Peyer's patch (tissue), 4 donors: ENCODE measurements around the gene TPM1. TPM values are rescaled to one million over a fixed set of nuclear protein-coding genes. Genes with fewer than 3 reads are reported as not detected.

ENCODE experiments used
- DNase-seq, 3 donors: peaks; one replicate each; pipeline ENCODE4 v3.0.0-alpha.2; 2017 to 2019
- H3K27ac ChIP-seq, 4 donors: fragments of 200-600 bp; sonication (generic); one replicate each; pipeline ENCODE4 v1.5.1; 2016 to 2019
- H3K27me3 ChIP-seq, 2 donors: fragments of 200-600 bp; sonication (generic); one replicate each; pipeline ENCODE4 v1.5.1; 2019
- H3K36me3 ChIP-seq, 3 donors: fragments of 200-600 bp; sonication (generic); one replicate each; pipeline ENCODE4 v1.5.1; 2016 to 2019
- H3K4me1 ChIP-seq, 4 donors: fragments of 200-600 bp; sonication (generic); one replicate each; pipeline ENCODE4 v1.5.1; 2016 to 2019
- H3K4me3 ChIP-seq, 4 donors: fragments of 200-600 bp; sonication (generic); 1 replicate in 3 of 4; 2 replicates in 1 of 4; pipeline ENCODE4 v1.5.1; 2016 to 2019; ENCODE audit warnings: mild to moderate bottlenecking in 1 of 4
- H3K9me3 ChIP-seq, 4 donors: fragments of 200-600 bp; sonication (generic); one replicate each; pipeline ENCODE4 v1.5.1; 2016 to 2019; ENCODE audit warnings: mild to moderate bottlenecking in 1 of 4
- POLR2A ChIP-seq, 2 donors: fragments of 450-650 bp; IDR thresholded peaks; one replicate each; pipeline ENCODE4 v1.5.1; 2017; ENCODE audit warnings: antibody characterized with exemption in 2 of 2, mild to moderate bottlenecking in 2 of 2, moderate library complexity in 2 of 2
- total RNA-seq, 4 donors: library from RNA; depleted of rRNA; stranded (reverse); fragments of >200 nt; gene quantifications; one replicate each; pipeline ENCODE4 v1.1.0, GENCODE V29; 2016
- TF ChIP-seq, protein P1 (sequence below), 6 experiments: fragments of 450-650 bp in 4 of 6; fragments of 200-600 bp in 2 of 6; sonication (generic) in 1 of 6; IDR thresholded peaks; one replicate each; pipeline ENCODE4 v1.5.1; 2017 to 2019; ENCODE audit warnings: antibody characterized with exemption in 6 of 6, mild to moderate bottlenecking in 3 of 6, moderate library complexity in 1 of 6

Gene TPM1
- total RNA-seq, 4 donors from 2014 or later, result 555 to 997 (median 617) TPM

DNA sequence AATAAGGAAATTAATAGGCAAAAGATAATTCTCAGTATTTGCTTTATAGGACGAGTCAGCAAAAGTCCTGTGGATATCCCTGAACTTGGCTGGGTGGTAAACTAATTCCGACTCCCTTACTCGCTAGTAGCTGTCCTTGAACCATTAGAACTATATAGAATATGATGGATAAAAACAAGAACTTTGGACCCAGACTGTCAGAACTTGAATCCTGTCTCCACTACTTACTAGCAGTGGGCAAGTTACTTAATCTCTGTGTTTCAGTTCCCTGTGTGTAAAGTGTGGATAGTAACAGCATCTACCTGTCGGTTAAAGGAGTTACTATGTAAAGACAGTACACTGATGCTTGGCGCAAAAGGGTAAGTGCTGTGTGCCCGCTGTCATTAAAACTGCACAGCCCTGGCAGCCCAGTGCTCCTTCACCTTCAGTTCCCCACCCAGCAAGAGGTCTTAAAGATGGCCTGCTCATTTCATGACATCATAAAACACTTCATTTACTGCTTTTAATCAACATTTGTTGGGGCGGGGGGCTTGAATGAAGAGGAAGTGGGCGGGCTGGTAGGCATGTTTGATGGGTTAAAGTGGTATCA lies 7.3 kb downstream of the TPM1 start:
- Histone ChIP-seq H3K4me1 (peaks cover 0 to 61% (median 9%) of the 10 kb centered on the region in 4 donors), H3K4me3 (peak overlapping the region in 3 of 4 donors; percentile 75 to 97 (median 87)), H3K27ac (peak overlapping the region; percentile 28 to 97 (median 90)), H3K27me3 (no peaks in the 10 kb centered on the region), H3K9me3 (no peaks in the 10 kb centered on the region), H3K36me3 (no peaks in the 10 kb centered on the region)
- TF ChIP-seq, protein P1, sequence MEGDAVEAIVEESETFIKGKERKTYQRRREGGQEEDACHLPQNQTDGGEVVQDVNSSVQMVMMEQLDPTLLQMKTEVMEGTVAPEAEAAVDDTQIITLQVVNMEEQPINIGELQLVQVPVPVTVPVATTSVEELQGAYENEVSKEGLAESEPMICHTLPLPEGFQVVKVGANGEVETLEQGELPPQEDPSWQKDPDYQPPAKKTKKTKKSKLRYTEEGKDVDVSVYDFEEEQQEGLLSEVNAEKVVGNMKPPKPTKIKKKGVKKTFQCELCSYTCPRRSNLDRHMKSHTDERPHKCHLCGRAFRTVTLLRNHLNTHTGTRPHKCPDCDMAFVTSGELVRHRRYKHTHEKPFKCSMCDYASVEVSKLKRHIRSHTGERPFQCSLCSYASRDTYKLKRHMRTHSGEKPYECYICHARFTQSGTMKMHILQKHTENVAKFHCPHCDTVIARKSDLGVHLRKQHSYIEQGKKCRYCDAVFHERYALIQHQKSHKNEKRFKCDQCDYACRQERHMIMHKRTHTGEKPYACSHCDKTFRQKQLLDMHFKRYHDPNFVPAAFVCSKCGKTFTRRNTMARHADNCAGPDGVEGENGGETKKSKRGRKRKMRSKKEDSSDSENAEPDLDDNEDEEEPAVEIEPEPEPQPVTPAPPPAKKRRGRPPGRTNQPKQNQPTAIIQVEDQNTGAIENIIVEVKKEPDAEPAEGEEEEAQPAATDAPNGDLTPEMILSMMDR (IDR thresholded peaks at IDR 0.05), result no peak
- peak; percentile 28 to 46 for TF ChIP-seq POLR2A (IDR thresholded peaks at IDR 0.05)
- DNase-seq, result no peak

DNA sequence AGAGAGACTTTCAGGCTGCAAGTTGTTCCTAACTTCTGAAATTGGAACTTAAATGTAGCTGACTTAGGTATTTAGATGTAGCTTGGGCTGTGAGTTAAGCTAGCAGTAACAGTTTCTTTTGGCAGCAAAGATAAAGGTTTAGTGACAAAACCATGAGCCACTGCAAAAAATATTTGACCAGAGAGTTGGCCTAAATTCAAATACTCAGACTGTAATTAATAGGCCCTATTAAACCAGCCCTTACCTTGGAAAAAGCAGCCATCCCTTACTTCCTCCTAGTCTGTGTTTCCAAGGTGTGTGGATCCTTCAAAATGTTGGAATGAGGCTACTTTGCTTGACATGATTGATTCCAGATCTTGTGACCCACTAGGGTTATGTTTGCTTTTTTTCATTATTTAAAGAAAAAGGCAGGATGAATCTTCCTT lies 8.2 kb downstream of the TPM1 start:
- DNase-seq, result no peak
- H3K27me3 ChIP-seq, result no peaks in the 10 kb centered on the region
- peak overlapping the region; percentile 1 to 97 (median 90) for H3K27ac ChIP-seq
- H3K4me1 ChIP-seq, result peaks cover 0 to 70% (median 9%) of the 10 kb centered on the region in 4 donors
- H3K9me3 ChIP-seq, result no peaks in the 10 kb centered on the region
- TF ChIP-seq POLR2A (IDR thresholded peaks at IDR 0.05), result no peak
- TF ChIP-seq, protein P1 (IDR thresholded peaks at IDR 0.05), result no peak
- H3K36me3 ChIP-seq, result no peaks in the 10 kb centered on the region
- peak overlapping the region in 2 of 4 donors; percentile 87 to 97 for H3K4me3 ChIP-seq

DNA sequence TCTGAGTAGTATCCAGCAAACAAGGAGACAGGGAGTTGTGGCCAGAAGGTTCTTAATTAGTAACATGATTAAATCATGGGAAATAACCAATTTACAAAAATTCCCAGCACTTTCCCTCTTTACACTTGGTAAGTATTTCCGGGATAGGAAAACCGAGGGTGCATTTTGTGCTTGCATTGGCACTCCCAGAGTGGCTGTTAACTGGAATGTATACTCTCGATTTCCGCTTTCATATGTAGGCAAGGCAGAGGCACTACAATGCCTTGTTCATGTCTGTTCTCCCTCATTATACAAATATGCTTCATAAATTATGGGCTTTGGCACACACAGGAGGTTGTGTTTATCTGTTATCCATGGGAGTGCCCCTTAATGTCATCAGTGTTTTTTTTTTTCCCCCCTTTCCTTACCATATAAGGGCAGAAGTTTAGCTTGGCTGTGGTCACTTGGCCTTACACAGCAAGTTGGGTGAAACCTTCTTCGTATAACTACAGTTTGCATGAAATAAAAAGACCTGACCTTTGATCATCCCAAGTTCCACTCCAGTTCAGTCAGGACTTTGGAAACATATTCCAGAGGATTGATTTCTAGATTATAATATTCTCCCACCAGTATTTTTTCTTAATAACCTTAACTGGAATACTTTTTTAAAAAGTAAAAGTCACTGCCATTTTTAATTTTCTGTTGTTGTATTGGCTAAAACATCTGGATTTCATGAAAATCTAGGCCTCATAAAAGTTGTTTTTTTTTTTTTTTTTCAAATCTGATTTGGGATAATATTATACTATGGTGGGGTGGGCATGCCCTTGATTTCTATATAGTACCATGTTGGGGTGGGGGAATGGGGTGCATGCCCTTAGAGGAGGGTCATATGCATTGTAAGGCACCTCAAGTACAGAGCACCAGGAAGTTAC lies 8.9 kb downstream of the TPM1 start:
- Histone ChIP-seq H3K9me3 (no peaks in the 10 kb centered on the region), H3K4me1 (peaks cover 0 to 76% (median 9%) of the 10 kb centered on the region in 4 donors), H3K36me3 (peaks cover 0 to under 1% (median 0%) of the 10 kb centered on the region in 3 donors), H3K27ac (peak overlapping the region; percentile 1 to 97 (median 90)), H3K27me3 (no peaks in the 10 kb centered on the region), H3K4me3 (peak overlapping the region in 2 of 4 donors; percentile 87 to 97)
- peak; percentile 67 to 89 for TF ChIP-seq POLR2A (IDR thresholded peaks at IDR 0.05)
- TF ChIP-seq, protein P1 (IDR thresholded peaks at IDR 0.05), result peak in 1 of 6 experiments; percentile 5
- DNase-seq, result peak in 1 of 3 donors; percentile 65

DNA sequence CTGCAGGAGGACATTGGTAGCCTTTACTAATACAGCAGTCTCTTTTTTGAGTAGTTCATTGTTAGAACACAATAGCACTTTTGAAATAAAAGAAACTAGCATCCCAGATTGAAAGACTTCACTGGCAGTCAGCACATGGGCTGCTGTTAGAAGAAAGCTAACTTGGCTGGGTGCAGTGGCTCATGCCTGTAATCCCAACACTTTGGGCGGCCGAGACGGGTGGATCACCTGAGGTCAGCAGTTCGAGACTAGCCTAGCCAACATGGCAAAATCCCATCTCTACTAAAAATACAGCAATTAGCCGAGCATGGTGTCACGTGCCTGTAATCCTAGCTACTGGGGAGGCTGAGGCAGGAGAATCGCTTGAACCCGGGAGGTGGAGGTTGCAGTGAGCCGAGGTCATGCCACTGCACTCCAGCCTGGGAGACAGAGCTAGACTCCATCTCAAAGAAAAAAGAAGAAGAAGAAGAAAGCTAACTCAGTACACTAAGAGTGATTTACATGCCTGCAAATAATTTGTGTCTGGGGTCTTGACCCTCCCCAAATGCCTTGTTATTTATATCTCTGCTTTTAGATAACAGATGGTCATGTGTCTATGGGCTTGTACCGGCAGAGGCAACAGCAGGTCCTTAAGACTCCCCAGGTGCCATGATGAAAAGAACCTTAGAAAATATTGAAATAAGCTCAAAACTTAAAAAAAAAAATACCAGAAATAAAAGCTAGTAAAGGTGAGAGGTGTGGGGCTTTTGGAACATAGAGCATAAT lies 9.7 kb downstream of the TPM1 start:
- no peak for DNase-seq
- H3K27ac ChIP-seq, result peak overlapping the region in 3 of 4 donors; percentile 85 to 97 (median 96)
- peak overlapping the region in 2 of 4 donors; percentile 20 to 21 for H3K4me3 ChIP-seq
- H3K9me3 ChIP-seq, result no peaks in the 10 kb centered on the region
- peaks cover 0 to 78% (median 9%) of the 10 kb centered on the region in 4 donors for H3K4me1 ChIP-seq
- TF ChIP-seq, protein P1 (IDR thresholded peaks at IDR 0.05), result no peak
- no peak for TF ChIP-seq POLR2A (IDR thresholded peaks at IDR 0.05)
- H3K27me3 ChIP-seq, result no peaks in the 10 kb centered on the region
- H3K36me3 ChIP-seq, result peaks cover 0 to 9% (median 0%) of the 10 kb centered on the region in 3 donors
